H1 (cell line): ENCODE measurements around the gene UPK1B. TPM values are rescaled to one million over a fixed set of nuclear protein-coding genes. Genes with fewer than 3 reads are reported as not detected.

ENCODE experiments used
- ASH2L ChIP-seq: fragments of 200-600, 300-600 bp; sonication (generic); IDR thresholded peaks from one replicate; pipeline ENCODE4 v1.7.1; 2017; ENCODE audit warnings: low read length
- RFX5 ChIP-seq: IDR thresholded peaks from 2 replicates; pipeline ENCODE4 v1.6.1; 2011; ENCODE audit warnings: low read depth, low read length, improper control_type of control experiment, borderline replicate concordance
- SP1 ChIP-seq: IDR thresholded peaks from 2 replicates; pipeline ENCODE4 v1.6.1; 2011; ENCODE audit warnings: low read depth, low read length
- SP4 ChIP-seq: IDR thresholded peaks from 2 replicates; pipeline ENCODE4 v1.6.1; 2012; ENCODE audit warnings: low read length, inconsistent platforms
- polyA plus RNA-seq, 7 experiments: library from polyadenylated mRNA; depleted of rRNA in 3 of 7; stranded (reverse) in 5 of 7; unstranded in 2 of 7; fragments of >200 nt in 5 of 7; fragments of 200-250 nt in 2 of 7; gene quantifications; 1 replicate in 5 of 7; 2 replicates in 1 of 7; 4 replicates in 1 of 7; pipeline versions ENCODE4 v1.2.1 to v1.2.3, GENCODE V29; 2011 to 2013; ENCODE audit warnings: missing spikeins in 2 of 7, mixed read lengths in 2 of 7
- total RNA-seq: library from RNA; stranded (reverse); fragmentation: NEBNext Ultra II Directional; extraction: Animal tissue kit (Norgen Biotek cat#: 25700); gene quantifications from 2 replicates; pipeline ENCODE4 v1.2.1, GENCODE V29; 2021

UPK1B gene
- total and polyA plus RNA-seq, 2 of the 8 experiments (the other 6 are each of a cell fraction or from before 2014, with no cell fraction given) = 0.67 to 0.68 TPM

DNA sequence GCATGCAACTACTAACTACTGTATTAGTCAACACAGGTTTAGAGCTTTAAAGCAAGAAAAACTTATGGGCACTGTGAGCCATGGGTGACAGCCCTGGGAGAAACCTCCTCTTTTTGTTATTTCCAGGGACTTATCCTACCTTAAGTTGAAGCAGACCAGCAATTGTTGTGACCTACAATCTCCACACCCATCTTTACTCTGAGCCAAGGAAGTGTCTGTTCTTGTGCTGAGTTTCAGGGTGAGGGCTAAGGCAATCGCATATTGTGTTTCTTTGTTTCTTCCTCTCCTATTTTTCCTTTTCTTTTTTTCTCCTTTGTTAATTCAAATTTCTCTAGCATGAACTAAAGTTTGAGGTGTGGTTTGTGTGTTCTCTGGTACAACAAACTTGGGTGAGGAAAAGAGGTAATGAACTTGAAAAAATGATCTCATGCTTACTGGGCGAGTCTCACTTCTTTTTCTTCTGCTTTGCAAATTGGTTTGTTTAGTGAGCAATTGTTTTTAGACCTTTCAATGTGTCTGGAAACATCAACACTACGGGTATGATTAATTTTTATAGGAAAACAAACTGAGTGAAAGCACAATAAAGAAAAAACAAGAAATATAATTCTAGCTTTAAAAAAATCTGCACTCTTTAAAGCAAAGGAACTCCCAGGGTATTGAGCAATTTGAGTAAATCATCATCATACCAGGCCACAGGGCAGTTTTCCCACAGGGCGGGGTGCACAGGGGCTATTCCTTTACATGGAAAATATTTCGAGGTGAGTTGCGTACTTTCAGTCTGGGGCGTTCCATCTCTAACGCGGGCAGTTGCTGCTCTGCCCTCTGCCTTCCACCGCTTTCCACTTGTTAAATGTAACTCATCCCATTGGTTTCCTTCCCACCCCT, 2.7 kb downstream of the UPK1B start (continued):
- TF ChIP-seq ASH2L (no peak), RFX5 (no peak), SP1 (no peak), SP4 (no peak)
